ENCODE results near the gene FBXW7. TPM values are rescaled to one million over a fixed set of nuclear protein-coding genes. Genes with fewer than 3 reads are reported as not detected.
A peak's percentile ranks its signal among the peaks of the same experiment; 100 is the strongest.

Gene FBXW7
- total RNA-seq, 1 experiment from 2014 or later: 27.1 TPM

DNA sequence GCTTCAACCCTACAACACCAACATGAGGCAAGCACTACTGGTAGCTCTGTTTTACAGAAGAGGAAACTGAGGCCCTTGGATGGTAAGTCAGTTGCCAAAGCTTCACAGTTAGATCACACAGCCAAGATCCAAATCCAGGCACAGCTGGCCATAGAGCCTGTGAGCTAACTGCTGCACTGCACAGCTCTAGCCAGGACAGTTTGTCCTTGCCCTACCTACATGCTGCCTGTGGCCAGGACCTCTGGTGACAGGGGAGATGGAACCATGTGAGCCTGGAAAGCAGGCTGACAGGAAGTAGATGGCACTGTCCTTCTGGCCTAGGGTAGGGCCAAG, 257.8 kb downstream of the FBXW7 start:
- Histone ChIP-seq H3K4me2 (ENCODE audit: insufficient read depth, insufficient read length, low read length) (peak overlapping the region; percentile 3), H3K56ac (ENCODE audit: insufficient read length, low read depth, low read length) (no peak overlapping the region), H3K9me3 (ENCODE audit: control insufficient read depth, low read depth, low read length) (no peaks in the 10 kb centered on the region), H4K91ac (ENCODE audit: insufficient read length, low read depth, low read length) (no peak overlapping the region), H3K4ac (ENCODE audit: low read depth, low read length) (no peak overlapping the region), H3K9ac (ENCODE audit: extremely low read depth, insufficient read length, low read length) (no peak overlapping the region), H4K8ac (replicated peaks; ENCODE audit: insufficient read length, low read depth, low read length) (no peak overlapping the region), H3K79me1 (ENCODE audit: insufficient read depth, low read depth, low read length, poor library complexity, severe bottlenecking) (no peaks in the 10 kb centered on the region), H4K20me1 (ENCODE audit: control insufficient read depth, insufficient read depth, insufficient read length) (no peaks in the 10 kb centered on the region), H3K27ac (ENCODE audit: insufficient read length, low read depth, low read length) (no peak overlapping the region), H3K27me3 (ENCODE audit: insufficient read depth, low read length) (no peaks in the 10 kb centered on the region), H3K4me1 (ENCODE audit: insufficient read depth, low read length) (peaks cover 7% of the 10 kb centered on the region; the same call in 1 of the 2 replicates), H2BK12ac (ENCODE audit: insufficient read length, low read depth, low read length) (no peak overlapping the region), H3T11ph (ENCODE audit: low read length) (no peak overlapping the region), H2BK20ac (ENCODE audit: low read depth, low read length, poor library complexity, severe bottlenecking) (no peak overlapping the region), H2BK5ac (ENCODE audit: insufficient read length, low read length) (no peak overlapping the region), H3K23me2 (ENCODE audit: insufficient read length, low read depth, low read length, poor library complexity, severe bottlenecking) (no peaks in the 10 kb centered on the region), H3K23ac (ENCODE audit: insufficient read length, low read depth, low read length) (no peak overlapping the region), H2AK5ac (ENCODE audit: insufficient read length, low read length) (no peak overlapping the region), H2BK120ac (ENCODE audit: low read depth, low read length, poor library complexity, severe bottlenecking) (no peak overlapping the region), H3K14ac (ENCODE audit: insufficient read depth, low read length) (peak overlapping the region; percentile 27; the same call in 1 of the 2 replicates), H4K5ac (ENCODE audit: insufficient read length, low read depth, low read length) (no peak overlapping the region), H2BK15ac (ENCODE audit: low read depth, low read length) (no peak overlapping the region), H3K18ac (ENCODE audit: insufficient read length, low read depth, low read length) (no peak overlapping the region), H2AFZ (ENCODE audit: low read length) (no peak overlapping the region), H3K79me2 (ENCODE audit: insufficient read depth, low read length) (no peaks in the 10 kb centered on the region)
- DNase-seq: no peak
- peaks cover 26 to 34% of the 10 kb centered on the region in 2 experiments for H3K4me1 Mint-ChIP-seq
- TF ChIP-seq, protein P1, sequence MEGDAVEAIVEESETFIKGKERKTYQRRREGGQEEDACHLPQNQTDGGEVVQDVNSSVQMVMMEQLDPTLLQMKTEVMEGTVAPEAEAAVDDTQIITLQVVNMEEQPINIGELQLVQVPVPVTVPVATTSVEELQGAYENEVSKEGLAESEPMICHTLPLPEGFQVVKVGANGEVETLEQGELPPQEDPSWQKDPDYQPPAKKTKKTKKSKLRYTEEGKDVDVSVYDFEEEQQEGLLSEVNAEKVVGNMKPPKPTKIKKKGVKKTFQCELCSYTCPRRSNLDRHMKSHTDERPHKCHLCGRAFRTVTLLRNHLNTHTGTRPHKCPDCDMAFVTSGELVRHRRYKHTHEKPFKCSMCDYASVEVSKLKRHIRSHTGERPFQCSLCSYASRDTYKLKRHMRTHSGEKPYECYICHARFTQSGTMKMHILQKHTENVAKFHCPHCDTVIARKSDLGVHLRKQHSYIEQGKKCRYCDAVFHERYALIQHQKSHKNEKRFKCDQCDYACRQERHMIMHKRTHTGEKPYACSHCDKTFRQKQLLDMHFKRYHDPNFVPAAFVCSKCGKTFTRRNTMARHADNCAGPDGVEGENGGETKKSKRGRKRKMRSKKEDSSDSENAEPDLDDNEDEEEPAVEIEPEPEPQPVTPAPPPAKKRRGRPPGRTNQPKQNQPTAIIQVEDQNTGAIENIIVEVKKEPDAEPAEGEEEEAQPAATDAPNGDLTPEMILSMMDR (conservative IDR thresholded peaks at IDR 0.05): no peak
- H3K4me3 Mint-ChIP-seq: no peak overlapping the region; a peak in 1 of 5 replicates
- no peaks in the 10 kb centered on the region for H3K9me3 Mint-ChIP-seq
- H3K27me3 Mint-ChIP-seq (ENCODE audit: low read depth): 0 out of 2 replicates have a peak, but pooled peaks cover 1% of the 10 kb centered on the region
- H3K27ac Mint-ChIP-seq: no peak overlapping the region; a peak in 1 of 7 replicates
- H3K36me3 Mint-ChIP-seq (ENCODE audit: insufficient read depth in 1 of 3, low read depth in 3 of 3): no peaks in the 10 kb centered on the region
